T-helper 1 cell (primary cell): Measurements from ENCODE around the gene CFAP52.
"Not testable (repeated sequence)": the region's sequence is repeated elsewhere in the genome, so short reads cannot be mapped to it uniquely, and the experiment has no call there.

Experiments used
- DNase-seq, 5 donors: peaks; one replicate each; pipeline ENCODE4 v3.0.0-alpha.2; 2012 to 2020
- total RNA-seq, 4 donors: gene quantifications; one replicate each; lab custom pipeline; 2026; lab: John Stamatoyannopoulos, UW

CFAP52 gene
- total RNA-seq = 0 reads per million in 4 donors

- peak; percentile 51 to 75 (median 63) for DNase-seq
These were observed at the start of gene CFAP52 for GRCh38 chr17:9576521-9577372. CFAP52 (plus strand) TSS chr17:9576642; CDS start chr17:9576696, 54 bp downstream.

GRCh38 chr17:9527788-9528187, 48.7 kb upstream of the CFAP52 start:
- DNase-seq = no peak

GRCh38 chr17:9529033-9529700, 47.3 kb upstream of the CFAP52 start:
- no peak for DNase-seq

GRCh38 chr17:9531034-9531433, 45.4 kb upstream of the CFAP52 start:
- no peak for DNase-seq

- DNase-seq = no peak
These were observed 43.7 kb upstream of the CFAP52 start for GRCh38 chr17:9532715-9533114.

- DNase-seq = no peak
These were observed 43.0 kb upstream of the CFAP52 start for GRCh38 chr17:9533441-9533840.

- no peak for DNase-seq
These were observed 40.4 kb upstream of the CFAP52 start for GRCh38 chr17:9536061-9536460.

- DNase-seq = no peak
These were observed 39.2 kb upstream of the CFAP52 start for GRCh38 chr17:9537177-9537776.

- DNase-seq = no peak
These were observed 37.8 kb upstream of the CFAP52 start for GRCh38 chr17:9538626-9539025.

- DNase-seq = no peak
These were observed 34.7 kb upstream of the CFAP52 start for GRCh38 chr17:9541718-9542117.

GRCh38 chr17:9544221-9544620, 32.2 kb upstream of the CFAP52 start:
- DNase-seq = no peak

GRCh38 chr17:9549215-9549614, 27.2 kb upstream of the CFAP52 start:
- no peak for DNase-seq

- DNase-seq = no peak
These were observed 23.3 kb upstream of the CFAP52 start for GRCh38 chr17:9553181-9553580.

GRCh38 chr17:9553596-9553995, 22.8 kb upstream of the CFAP52 start:
- no peak for DNase-seq

- peak in 4 of 5 donors; percentile 11 to 40 (median 20) for DNase-seq
These were observed 21.7 kb upstream of the CFAP52 start for GRCh38 chr17:9554715-9555114.

- no peak for DNase-seq
These were observed 19.2 kb upstream of the CFAP52 start for GRCh38 chr17:9557161-9557755.

GRCh38 chr17:9557857-9558256, 18.6 kb upstream of the CFAP52 start:
- no peak for DNase-seq

- no peak for DNase-seq
These were observed 12.3 kb upstream of the CFAP52 start for GRCh38 chr17:9564104-9564503.

- DNase-seq = no peak
These were observed 10.4 kb upstream of the CFAP52 start for GRCh38 chr17:9566067-9566466.

GRCh38 chr17:9566739-9567138, 9.7 kb upstream of the CFAP52 start:
- DNase-seq = not testable (repeated sequence)

GRCh38 chr17:9568004-9568403, 8.4 kb upstream of the CFAP52 start:
- no peak for DNase-seq

- DNase-seq = no peak
These were observed 7.4 kb upstream of the CFAP52 start for GRCh38 chr17:9568957-9569588.

- DNase-seq = no peak
These were observed 5.2 kb upstream of the CFAP52 start for GRCh38 chr17:9571201-9571600.
